ENCODE results near the gene MKS1.

MKS1 gene

DNA sequence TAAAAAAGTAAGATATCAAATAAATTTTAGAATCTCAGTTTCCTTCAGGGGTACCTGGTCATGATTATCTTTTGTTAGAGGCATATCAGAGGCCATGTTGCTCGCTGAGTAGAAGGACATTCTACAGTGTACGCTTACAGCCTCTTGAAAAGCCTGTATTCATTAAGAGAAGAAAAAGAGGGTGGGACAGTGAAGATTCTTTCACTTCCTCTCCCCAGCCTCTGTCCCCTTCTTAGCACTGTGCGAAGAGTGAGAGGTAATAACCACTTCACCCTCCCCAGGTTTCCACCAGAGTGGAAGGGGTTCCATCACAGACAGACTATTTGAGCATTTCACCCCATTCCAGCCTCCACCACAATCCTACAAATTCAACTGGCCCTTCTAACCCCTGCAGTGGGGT is 14.5 kb upstream of the MKS1 start:
- TF ChIP-seq, protein P1, sequence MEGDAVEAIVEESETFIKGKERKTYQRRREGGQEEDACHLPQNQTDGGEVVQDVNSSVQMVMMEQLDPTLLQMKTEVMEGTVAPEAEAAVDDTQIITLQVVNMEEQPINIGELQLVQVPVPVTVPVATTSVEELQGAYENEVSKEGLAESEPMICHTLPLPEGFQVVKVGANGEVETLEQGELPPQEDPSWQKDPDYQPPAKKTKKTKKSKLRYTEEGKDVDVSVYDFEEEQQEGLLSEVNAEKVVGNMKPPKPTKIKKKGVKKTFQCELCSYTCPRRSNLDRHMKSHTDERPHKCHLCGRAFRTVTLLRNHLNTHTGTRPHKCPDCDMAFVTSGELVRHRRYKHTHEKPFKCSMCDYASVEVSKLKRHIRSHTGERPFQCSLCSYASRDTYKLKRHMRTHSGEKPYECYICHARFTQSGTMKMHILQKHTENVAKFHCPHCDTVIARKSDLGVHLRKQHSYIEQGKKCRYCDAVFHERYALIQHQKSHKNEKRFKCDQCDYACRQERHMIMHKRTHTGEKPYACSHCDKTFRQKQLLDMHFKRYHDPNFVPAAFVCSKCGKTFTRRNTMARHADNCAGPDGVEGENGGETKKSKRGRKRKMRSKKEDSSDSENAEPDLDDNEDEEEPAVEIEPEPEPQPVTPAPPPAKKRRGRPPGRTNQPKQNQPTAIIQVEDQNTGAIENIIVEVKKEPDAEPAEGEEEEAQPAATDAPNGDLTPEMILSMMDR (IDR thresholded peaks at IDR 0.05), result no peak
- Histone ChIP-seq H3K27ac (no peak overlapping the region), H3K4me1 (ENCODE audit: control insufficient read depth in 1 of 2, insufficient read depth in 1 of 2, low read depth in 1 of 2, low read length in 1 of 2) (peaks cover 4% of the 10 kb centered on the region in 2 experiments), H3K36me3 (no peaks in the 10 kb centered on the region), H3K27me3 (peaks cover 59% of the 10 kb centered on the region), H3K4me3 (ENCODE audit: low read depth in 1 of 2, low read length in 1 of 2) (no peak overlapping the region), H3K9me3 (no peaks in the 10 kb centered on the region)

DNA sequence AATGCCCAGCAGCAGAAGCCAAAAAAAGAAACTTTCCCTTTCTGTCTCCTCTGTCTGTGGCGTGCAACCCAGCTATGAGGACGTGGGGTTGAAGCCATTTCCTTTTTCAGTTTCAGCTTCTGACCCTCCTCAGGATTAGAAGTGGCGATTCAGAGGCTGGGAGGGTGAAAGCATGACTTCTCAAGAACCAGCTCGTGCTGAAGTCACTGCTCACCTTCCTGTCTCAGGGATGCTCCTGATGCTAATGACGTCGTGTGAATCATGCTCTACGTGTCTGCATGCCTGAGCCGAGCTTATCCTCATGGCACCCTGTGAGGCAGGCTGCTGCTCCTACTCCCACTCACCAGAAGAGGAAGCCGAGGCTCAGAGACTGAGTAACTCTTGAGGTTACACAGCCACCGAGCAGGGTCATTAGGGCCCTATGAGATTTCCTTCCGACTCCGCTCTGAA is 13.7 kb upstream of the MKS1 start:
- TF ChIP-seq, protein P1 (IDR thresholded peaks at IDR 0.05), result no peak
- Histone ChIP-seq H3K27me3 (peaks cover 67% of the 10 kb centered on the region), H3K4me3 (ENCODE audit: low read depth in 1 of 2, low read length in 1 of 2) (no peak overlapping the region), H3K4me1 (ENCODE audit: control insufficient read depth in 1 of 2, insufficient read depth in 1 of 2, low read depth in 1 of 2, low read length in 1 of 2) (no peaks in the 10 kb centered on the region), H3K27ac (no peak overlapping the region), H3K36me3 (no peaks in the 10 kb centered on the region), H3K9me3 (no peaks in the 10 kb centered on the region)

DNA sequence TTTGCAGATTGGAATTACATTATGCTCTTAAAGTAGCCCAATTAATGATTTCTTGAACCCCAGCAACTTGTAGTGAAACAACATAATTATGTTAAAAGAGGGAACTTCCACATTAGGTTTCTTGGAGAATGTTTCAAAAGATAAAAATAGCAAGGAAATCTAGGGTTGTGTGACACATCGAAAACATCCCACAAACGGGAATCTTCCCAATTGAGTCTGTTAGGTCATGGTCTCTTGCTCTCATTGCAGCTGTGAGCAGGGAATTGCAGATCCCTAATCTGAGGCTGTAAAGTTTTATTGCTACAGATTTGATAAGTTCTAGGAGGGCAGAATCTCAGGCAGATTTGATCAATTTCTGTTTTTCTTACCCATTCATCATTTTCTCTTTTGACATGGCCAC is 12.6 kb upstream of the MKS1 start:
- Histone ChIP-seq H3K4me3 (ENCODE audit: low read depth in 1 of 2, low read length in 1 of 2) (no peak overlapping the region), H3K4me1 (ENCODE audit: control insufficient read depth in 1 of 2, insufficient read depth in 1 of 2, low read depth in 1 of 2, low read length in 1 of 2) (no peaks in the 10 kb centered on the region), H3K36me3 (no peaks in the 10 kb centered on the region), H3K27me3 (peaks cover 59% of the 10 kb centered on the region), H3K9me3 (no peaks in the 10 kb centered on the region), H3K27ac (no peak overlapping the region)
- TF ChIP-seq, protein P1 (IDR thresholded peaks at IDR 0.05), result no peak

DNA sequence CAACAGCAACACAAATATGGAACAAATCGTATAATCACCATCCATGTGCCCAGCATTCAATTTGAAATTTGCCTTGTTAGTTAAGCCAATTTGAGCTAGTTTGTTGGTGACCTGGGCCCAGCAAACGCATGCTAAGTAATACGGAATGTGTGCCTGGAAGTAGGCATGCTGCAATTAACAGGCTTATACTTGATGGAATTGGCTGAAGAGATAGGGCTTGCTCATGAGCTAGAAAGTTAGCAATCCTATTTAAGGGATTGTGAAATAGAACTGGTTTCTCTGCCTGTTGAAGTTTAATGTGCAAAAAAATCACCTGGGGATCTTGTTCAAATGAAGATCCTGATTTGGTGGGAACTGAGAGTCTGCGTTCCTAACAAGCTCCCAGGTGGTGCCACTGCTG is 10.8 kb upstream of the MKS1 start:
- Histone ChIP-seq H3K36me3 (no peaks in the 10 kb centered on the region), H3K4me1 (ENCODE audit: control insufficient read depth in 1 of 2, insufficient read depth in 1 of 2, low read depth in 1 of 2, low read length in 1 of 2) (no peaks in the 10 kb centered on the region), H3K27ac (no peak overlapping the region), H3K9me3 (no peaks in the 10 kb centered on the region), H3K4me3 (ENCODE audit: low read depth in 1 of 2, low read length in 1 of 2) (no peak overlapping the region), H3K27me3 (peaks cover 48% of the 10 kb centered on the region)
- TF ChIP-seq, protein P1 (IDR thresholded peaks at IDR 0.05), result no peak

DNA sequence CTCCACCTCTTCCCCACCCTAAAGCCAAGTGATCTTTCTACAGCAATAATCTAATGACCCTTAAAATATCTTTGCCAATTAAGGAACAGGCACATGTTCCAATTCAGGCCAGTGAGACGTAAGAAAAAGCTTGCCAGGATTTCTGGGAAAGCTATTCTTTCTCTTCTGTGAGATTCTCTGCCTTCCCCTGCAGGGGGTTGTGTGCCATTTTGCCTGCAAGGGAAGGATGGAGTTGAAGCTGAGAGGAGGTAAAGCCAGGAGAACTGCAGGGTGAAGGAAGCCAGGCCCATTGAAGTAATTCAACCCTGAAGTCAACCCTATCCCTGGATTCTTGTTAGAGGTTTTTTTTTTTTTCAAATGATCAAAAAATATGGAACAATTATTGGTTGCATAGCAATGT is 10.3 kb upstream of the MKS1 start:
- Histone ChIP-seq H3K4me1 (ENCODE audit: control insufficient read depth in 1 of 2, insufficient read depth in 1 of 2, low read depth in 1 of 2, low read length in 1 of 2) (no peaks in the 10 kb centered on the region), H3K27me3 (peaks cover 45% of the 10 kb centered on the region), H3K9me3 (no peaks in the 10 kb centered on the region), H3K27ac (no peak overlapping the region), H3K4me3 (ENCODE audit: low read depth in 1 of 2, low read length in 1 of 2) (no peak overlapping the region), H3K36me3 (no peaks in the 10 kb centered on the region)
- TF ChIP-seq, protein P1 (IDR thresholded peaks at IDR 0.05), result no peak

DNA sequence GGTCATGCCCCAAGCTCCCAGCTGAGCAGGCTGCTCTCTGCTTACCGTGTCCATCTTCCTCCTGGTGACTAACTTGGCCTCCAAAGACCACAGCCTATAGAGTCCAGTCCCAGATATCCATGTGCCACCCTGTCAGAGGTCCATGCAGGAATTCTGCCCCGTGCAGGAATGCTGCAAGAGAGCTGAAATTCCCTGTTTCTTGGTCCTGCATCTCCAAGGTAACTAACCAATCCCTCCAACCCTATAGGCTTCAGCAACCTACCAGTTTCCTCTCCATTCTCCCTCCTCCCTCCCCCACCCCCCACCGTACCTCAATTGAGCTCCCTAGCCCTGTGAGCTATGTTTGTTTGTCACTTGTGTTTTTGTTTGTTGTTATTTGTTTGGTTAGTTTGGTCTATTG is 9.6 kb upstream of the MKS1 start:
- Histone ChIP-seq H3K27me3 (peaks cover 46% of the 10 kb centered on the region), H3K27ac (no peak overlapping the region), H3K4me1 (ENCODE audit: control insufficient read depth in 1 of 2, insufficient read depth in 1 of 2, low read depth in 1 of 2, low read length in 1 of 2) (no peaks in the 10 kb centered on the region), H3K36me3 (no peaks in the 10 kb centered on the region), H3K9me3 (no peaks in the 10 kb centered on the region), H3K4me3 (ENCODE audit: low read depth in 1 of 2, low read length in 1 of 2) (no peak overlapping the region)
- TF ChIP-seq, protein P1 (IDR thresholded peaks at IDR 0.05), result no peak
